Fibroblast of lung (primary cell): ENCODE data around the gene JARID2. TPM values are rescaled to one million over a fixed set of nuclear protein-coding genes. Genes with fewer than 3 reads are reported as not detected.

Experiments used
- DNase-seq, 2 donors: peaks; one replicate each; pipeline versions ENCODE4 v3.0.0 to v3.0.0-alpha.2; 2010; ENCODE audit warnings: low read depth in 2 of 2
- H2AFZ ChIP-seq: 2 replicates; pipeline ENCODE4 v1.5.1; 2012; ENCODE audit warnings: low read length, control low read depth, inconsistent platforms
- H3K27ac ChIP-seq: 2 replicates; pipeline ENCODE4 v1.5.1; 2011; ENCODE audit warnings: low read length, control low read depth; ENCODE audit not compliant: insufficient read depth
- H3K27me3 ChIP-seq: 2 replicates; pipeline ENCODE4 v1.5.1; 2011; ENCODE audit warnings: mild to moderate bottlenecking, low read length; ENCODE audit not compliant: control insufficient read depth, insufficient read depth
- H3K36me3 ChIP-seq: 2 replicates; pipeline ENCODE4 v1.5.1; 2011; ENCODE audit warnings: low read length; ENCODE audit not compliant: control insufficient read depth, insufficient read depth
- H3K4me1 ChIP-seq: 2 replicates; pipeline ENCODE4 v1.5.1; 2011; ENCODE audit warnings: low read length; ENCODE audit not compliant: control insufficient read depth, insufficient read depth; ENCODE audit errors: extremely low read depth
- H3K4me2 ChIP-seq: 2 replicates; pipeline ENCODE4 v1.5.1; 2011; ENCODE audit warnings: low read length, control low read depth; ENCODE audit not compliant: insufficient read depth; ENCODE audit errors: extremely low read depth
- H3K4me3 ChIP-seq, 4 experiments: fragments of 200-600 bp in 1 of 4; sonication (generic) in 1 of 4; replicated peaks in 1 of 4; 2 replicates each; pipeline ENCODE4 v1.5.1; 2011 to 2016; ENCODE audit warnings: low read length in 4 of 4, low read depth in 3 of 4, mild to moderate bottlenecking in 3 of 4, control low read depth in 2 of 4, inconsistent platforms in 1 of 4, mixed read lengths in 1 of 4; ENCODE audit not compliant: insufficient read depth in 1 of 4; ENCODE audit errors: control extremely low read depth in 1 of 4
- H3K79me2 ChIP-seq: 2 replicates; pipeline ENCODE4 v1.5.1; 2012; ENCODE audit warnings: mild to moderate bottlenecking, low read length, inconsistent platforms; ENCODE audit not compliant: control insufficient read depth, insufficient read depth
- H3K9ac ChIP-seq: 2 replicates; pipeline ENCODE4 v1.5.1; 2011; ENCODE audit warnings: mild to moderate bottlenecking, low read length, control low read depth; ENCODE audit not compliant: insufficient read depth
- H3K9me3 ChIP-seq: 2 replicates; pipeline ENCODE4 v1.5.1; 2012; ENCODE audit warnings: low read depth, low read length; ENCODE audit not compliant: control insufficient read depth, insufficient read depth
- H4K20me1 ChIP-seq: 2 replicates; pipeline ENCODE4 v1.5.1; 2011; ENCODE audit warnings: low read length; ENCODE audit not compliant: control insufficient read depth, insufficient read depth; ENCODE audit errors: extremely low read depth
- EZH2 ChIP-seq: IDR thresholded peaks from 2 replicates; pipeline ENCODE4 v1.5.1; 2012; ENCODE audit warnings: low read length, control low read depth, mild to moderate bottlenecking; ENCODE audit errors: missing control alignments
- polyA plus RNA-seq, 2 donors: library from polyadenylated mRNA; depleted of rRNA in 1 of 2; stranded (reverse) in 1 of 2; unstranded in 1 of 2; fragments of >200 nt; gene quantifications; 2 replicates each; pipeline ENCODE4 v1.2.1, GENCODE V29; 2011 to 2012; ENCODE audit warnings: missing spikeins in 1 of 2
- total RNA-seq: library from RNA; depleted of rRNA; stranded (reverse); fragments of >200 nt; gene quantifications from 2 replicates; pipeline ENCODE4 v1.2.1, GENCODE V29; 2014
- TF ChIP-seq, protein P1 (sequence below), 2 donors: IDR thresholded peaks in 1 of 2; conservative IDR thresholded peaks in 1 of 2; 1 replicate in 1 of 2; 2 replicates in 1 of 2; pipeline ENCODE4 v1.5.1; 2011 to 2012; ENCODE audit warnings: low read length in 2 of 2, control low read depth in 1 of 2, inconsistent platforms in 1 of 2, low read depth in 1 of 2, mild to moderate bottlenecking in 1 of 2

Gene JARID2
- total and polyA plus RNA-seq, 2 donors (not counting 1 experiment from before 2014, with no cell fraction given) = 5.0 to 8.2 TPM

DNA sequence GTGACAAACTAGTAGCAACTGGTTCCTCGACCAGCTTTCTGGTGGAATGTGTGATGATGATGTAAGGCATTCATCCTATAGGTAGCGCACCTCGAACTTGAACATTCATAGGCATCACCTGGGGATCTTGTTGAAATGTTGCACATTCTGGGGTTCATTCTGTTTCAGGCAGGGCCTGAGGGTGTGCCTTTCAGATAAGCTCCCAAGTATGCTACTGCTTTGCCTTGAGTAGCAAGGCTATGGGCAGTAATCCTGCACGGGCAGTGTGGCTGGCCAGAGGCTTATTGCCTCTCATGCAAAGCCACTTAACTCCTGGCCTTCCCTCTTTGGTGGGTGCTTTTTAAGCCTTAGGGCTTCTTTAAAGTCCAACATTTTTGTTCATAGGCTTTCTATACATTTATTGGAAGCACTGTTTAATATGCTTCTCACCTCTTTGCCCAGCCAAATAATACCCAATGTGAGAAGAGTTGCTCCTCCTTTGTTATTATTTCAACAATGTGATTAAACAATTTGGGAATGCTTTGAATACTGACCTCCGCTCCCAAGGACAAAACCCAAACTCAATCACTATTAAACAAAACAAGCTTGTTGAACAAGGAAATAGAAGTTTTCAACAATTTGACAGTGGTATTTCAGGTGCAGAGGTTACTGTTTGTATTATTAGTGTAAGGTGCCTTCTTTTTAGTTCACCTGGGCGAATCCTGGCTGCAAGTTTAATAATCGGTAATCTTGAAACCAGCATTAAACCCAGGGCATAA is 57.5 kb downstream of the JARID2 start:
- TF ChIP-seq EZH2 = no peak
- TF ChIP-seq, protein P1, sequence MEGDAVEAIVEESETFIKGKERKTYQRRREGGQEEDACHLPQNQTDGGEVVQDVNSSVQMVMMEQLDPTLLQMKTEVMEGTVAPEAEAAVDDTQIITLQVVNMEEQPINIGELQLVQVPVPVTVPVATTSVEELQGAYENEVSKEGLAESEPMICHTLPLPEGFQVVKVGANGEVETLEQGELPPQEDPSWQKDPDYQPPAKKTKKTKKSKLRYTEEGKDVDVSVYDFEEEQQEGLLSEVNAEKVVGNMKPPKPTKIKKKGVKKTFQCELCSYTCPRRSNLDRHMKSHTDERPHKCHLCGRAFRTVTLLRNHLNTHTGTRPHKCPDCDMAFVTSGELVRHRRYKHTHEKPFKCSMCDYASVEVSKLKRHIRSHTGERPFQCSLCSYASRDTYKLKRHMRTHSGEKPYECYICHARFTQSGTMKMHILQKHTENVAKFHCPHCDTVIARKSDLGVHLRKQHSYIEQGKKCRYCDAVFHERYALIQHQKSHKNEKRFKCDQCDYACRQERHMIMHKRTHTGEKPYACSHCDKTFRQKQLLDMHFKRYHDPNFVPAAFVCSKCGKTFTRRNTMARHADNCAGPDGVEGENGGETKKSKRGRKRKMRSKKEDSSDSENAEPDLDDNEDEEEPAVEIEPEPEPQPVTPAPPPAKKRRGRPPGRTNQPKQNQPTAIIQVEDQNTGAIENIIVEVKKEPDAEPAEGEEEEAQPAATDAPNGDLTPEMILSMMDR (conservative IDR thresholded peaks at IDR 0.05 in 1 of 2, IDR thresholded peaks at IDR 0.05 in 1 of 2; ENCODE audit: low read depth in 1 of 2, low read length in 2 of 2) = no peak
- Histone ChIP-seq H3K4me2 (no peak overlapping the region), H3K36me3 (no peaks in the 10 kb centered on the region), H4K20me1 (no peaks in the 10 kb centered on the region), H3K4me1 (peaks cover 9% of the 10 kb centered on the region), H2AFZ (no peak overlapping the region), H3K9ac (no peak overlapping the region), H3K79me2 (peaks cover 11% of the 10 kb centered on the region), H3K9me3 (no peaks in the 10 kb centered on the region), H3K4me3 (no peak overlapping the region), H3K27me3 (no peaks in the 10 kb centered on the region), H3K27ac (no peak overlapping the region)
- no peak for DNase-seq

DNA sequence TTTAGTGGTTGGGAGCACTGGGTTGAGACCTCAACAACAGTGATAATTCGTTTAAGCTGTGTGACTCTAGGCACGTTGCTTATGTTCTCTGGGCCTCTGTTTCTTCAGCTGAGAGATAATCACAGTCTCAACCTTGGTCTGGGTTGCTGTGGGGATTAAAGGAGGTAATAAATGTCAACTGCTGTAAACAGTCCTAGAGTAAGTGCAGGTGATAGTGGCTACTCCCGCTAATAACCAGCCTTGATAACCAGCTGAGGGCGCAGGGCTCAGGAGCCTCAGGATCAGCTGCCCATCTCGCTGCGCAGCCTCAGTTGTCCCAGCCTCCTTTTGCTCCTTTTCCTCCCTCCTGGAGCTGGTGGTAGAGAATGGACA is 58.0 kb downstream of the JARID2 start:
- Histone ChIP-seq H3K4me2 (no peak overlapping the region), H3K9me3 (no peaks in the 10 kb centered on the region), H3K4me1 (peaks cover 14% of the 10 kb centered on the region), H3K9ac (no peak overlapping the region), H3K79me2 (peaks cover 13% of the 10 kb centered on the region), H3K36me3 (no peaks in the 10 kb centered on the region), H3K27ac (no peak overlapping the region), H3K4me3 (no peak overlapping the region), H3K27me3 (no peaks in the 10 kb centered on the region), H4K20me1 (no peaks in the 10 kb centered on the region), H2AFZ (no peak overlapping the region)
- DNase-seq = no peak
- TF ChIP-seq, protein P1 (conservative IDR thresholded peaks at IDR 0.05 in 1 of 2, IDR thresholded peaks at IDR 0.05 in 1 of 2; ENCODE audit: low read depth in 1 of 2, low read length in 2 of 2) = no peak
- no peak for TF ChIP-seq EZH2

DNA sequence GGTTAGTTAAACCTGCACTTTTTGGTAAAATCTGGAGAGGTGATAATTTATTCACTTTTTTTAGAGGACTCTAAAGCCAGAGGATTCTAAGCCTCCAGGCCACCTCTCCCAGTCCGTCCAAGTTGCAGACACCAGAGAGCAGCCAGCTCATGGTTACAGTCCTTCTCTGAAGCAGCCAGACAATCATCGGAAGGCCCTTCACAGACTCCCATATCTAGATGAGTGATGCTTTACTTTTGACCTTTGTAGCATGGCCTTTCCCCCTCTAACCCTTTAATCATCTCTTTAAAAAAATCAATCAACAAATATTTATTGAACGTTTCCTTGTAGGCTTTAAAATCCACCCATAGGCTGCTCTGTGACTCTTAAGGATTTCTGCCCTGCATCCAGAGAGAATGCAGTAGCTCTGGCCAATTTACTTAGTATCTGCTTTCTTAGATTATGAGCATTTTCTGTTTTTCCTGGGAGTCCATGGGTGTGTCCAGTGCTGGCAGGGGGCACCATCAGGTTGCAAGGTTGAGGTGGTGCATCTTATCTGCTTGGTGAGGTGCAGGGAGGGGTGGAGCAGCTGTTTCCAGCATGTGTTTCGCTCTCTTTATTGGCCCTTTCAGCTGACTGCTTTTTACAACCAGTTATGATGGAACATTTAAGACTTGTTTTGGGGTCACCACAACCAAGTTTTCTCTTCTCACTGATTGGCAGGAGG is 58.6 kb downstream of the JARID2 start:
- H4K20me1 ChIP-seq = no peaks in the 10 kb centered on the region
- H3K36me3 ChIP-seq = no peaks in the 10 kb centered on the region
- H3K9me3 ChIP-seq = no peaks in the 10 kb centered on the region
- H3K27ac ChIP-seq = no peak overlapping the region
- no peak overlapping the region for H3K4me3 ChIP-seq
- no peak overlapping the region for H2AFZ ChIP-seq
- H3K9ac ChIP-seq = no peak overlapping the region
- H3K27me3 ChIP-seq = no peaks in the 10 kb centered on the region
- H3K4me2 ChIP-seq = no peak overlapping the region
- DNase-seq = no peak
- TF ChIP-seq EZH2 = no peak
- TF ChIP-seq, protein P1 (conservative IDR thresholded peaks at IDR 0.05 in 1 of 2, IDR thresholded peaks at IDR 0.05 in 1 of 2; ENCODE audit: low read depth in 1 of 2, low read length in 2 of 2) = no peak
- peaks cover 7% of the 10 kb centered on the region for H3K79me2 ChIP-seq
- peaks cover 13% of the 10 kb centered on the region for H3K4me1 ChIP-seq
